HT1080 (cell line): ENCODE measurements around the gene PRKCH. TPM values are rescaled to one million over a fixed set of nuclear protein-coding genes. Genes with fewer than 3 reads are reported as not detected.

Source experiments
- DNase-seq: peaks from one replicate; pipeline ENCODE4 v3.0.0-alpha.2; 2015; ENCODE audit warnings: low read depth
- total RNA-seq: library from RNA; depleted of rRNA; stranded (reverse); fragments of >200 nt; shearing (Covaris generic); gene quantifications from 2 replicates; pipeline ENCODE4 v1.2.3, GENCODE V29; 2014; rRNA removed

The PRKCH gene
- total RNA-seq, 1 experiment from 2014 or later = 7.4 TPM

DNA sequence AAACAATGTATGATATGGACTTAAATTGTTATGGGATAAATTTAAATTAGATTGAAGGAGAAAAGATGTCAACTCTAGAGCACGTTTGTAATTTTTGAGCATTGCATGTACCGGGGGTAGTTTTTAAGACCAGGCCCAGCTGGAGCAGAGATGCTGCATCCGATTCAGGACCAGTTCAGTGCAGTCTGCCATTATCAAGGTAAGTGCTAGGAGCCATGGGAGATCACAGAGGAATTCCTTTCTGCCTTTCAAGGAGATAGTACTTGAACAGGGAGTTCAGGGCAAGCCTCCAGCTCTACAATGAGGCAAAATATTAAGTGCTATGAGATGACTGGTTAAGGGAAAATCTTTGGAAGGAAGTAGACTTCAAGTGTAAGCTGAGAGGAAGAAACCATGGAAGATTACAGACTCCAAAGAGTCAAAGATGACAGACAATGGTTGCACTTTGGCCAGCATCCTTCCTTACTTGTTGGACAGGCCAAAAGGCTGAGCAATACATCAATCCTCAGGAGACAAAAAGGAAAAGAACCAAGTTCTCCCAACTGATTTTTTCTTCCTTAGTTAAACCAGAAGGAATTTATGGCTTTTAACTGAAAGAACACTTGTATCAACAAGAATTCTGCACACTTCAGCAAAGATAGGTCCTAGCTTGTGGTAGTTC is 260.7 kb downstream of the PRKCH start:
- no peak for DNase-seq

- no peak for DNase-seq
Observed at GRCh38 chr14:61582815-61583214, 261.4 kb downstream of the PRKCH start.

DNA sequence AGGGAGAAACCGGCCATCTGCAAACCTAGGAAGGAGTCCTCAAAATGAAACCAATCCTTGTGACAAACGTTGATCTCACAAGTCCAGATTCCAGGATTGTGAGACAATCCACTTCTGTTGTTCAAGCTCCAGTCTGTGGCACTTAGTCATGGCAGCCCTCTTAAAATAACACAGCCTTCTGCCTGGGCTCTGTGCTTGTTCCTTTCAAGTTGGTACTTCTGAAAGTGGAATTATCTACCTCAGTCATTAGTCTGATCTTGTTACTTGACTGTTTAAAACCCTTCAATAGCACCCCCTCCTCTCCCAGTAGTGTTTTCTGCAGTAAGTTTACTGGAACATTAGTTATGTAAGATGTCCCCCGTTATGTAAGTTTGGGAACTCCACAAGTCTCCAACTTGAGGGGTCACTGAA is 263.0 kb downstream of the PRKCH start:
- peak; percentile 73 for DNase-seq

DNA sequence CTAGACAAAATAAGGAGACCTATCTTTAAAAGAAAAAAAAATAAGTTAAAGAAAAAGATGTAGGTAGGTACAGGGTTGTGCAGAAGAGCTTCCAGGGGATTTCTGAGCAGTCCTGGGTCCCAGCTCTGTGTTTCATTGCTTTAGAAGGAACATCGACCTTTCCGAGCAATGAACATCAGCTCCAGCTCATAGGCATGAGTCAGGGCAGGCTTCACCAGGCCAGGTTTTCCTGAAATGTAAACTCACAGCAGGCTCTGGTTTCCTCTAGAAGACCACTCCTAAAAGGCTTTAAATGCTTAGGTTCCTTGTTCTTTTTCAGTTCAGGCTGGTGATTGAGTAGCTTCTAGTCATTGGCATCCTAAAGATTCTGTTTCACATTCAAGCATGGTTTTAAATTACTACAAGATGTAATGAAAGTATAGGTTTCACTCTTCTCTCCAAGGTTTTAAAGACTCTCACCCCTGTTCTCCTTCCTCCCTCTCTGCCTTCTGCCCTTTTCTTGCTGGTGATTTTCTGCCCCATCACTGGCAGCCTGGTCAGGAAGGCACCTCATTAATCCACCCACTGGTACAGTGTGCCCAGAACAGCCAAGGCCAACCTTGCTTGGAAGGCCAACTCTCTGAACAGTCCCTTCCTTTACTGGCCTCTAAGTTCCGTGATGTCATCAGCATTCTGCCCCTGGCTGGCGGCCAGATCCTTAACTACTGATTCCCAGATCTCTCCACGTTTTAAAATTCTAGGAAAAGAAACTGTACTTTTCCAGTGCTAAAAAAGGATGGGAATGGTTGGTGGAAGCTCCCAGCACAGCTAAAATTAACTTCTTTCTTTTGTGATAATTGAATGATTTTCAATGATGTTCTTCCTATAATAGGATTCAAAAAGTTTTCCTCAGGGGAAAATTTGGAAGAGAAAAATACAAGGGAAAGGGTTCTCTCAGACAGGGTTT is 264.5 kb downstream of the PRKCH start:
- DNase-seq = peak; percentile 74

- DNase-seq = peak; percentile 44
Observed at GRCh38 chr14:61586544-61587055, 265.2 kb downstream of the PRKCH start.

DNA sequence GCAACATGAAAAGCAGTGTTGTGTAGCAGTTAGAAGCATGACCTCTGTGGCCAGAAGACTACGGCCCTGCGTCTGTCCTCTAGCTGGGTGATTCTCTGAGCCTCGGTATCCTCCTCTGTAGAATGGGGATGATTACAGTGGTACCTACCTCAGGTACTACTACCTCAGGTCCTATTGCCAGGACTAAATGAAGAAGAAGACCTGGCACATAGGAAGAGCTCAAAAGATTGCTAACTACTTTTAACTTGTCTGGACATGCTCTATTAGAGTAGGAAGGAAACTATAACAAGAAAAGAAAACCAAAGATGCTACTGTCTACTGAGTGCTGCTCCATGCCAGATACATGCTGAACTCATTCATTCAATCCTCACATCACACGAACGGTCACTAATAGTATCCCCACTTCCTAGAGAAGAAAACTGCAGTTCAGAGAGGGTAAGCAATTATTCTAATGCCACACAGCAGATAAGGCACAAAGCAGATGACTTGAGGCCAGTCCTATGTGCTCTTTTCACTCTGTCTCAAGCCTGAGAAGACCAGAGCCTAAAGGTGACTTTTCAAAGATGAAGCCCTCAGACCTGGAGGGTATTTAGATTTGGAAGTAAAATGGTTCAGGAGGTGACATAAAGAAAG is 265.8 kb downstream of the PRKCH start:
- DNase-seq = no peak

- DNase-seq = no peak
Observed at GRCh38 chr14:61588419-61588901, 267.1 kb downstream of the PRKCH start.

DNA sequence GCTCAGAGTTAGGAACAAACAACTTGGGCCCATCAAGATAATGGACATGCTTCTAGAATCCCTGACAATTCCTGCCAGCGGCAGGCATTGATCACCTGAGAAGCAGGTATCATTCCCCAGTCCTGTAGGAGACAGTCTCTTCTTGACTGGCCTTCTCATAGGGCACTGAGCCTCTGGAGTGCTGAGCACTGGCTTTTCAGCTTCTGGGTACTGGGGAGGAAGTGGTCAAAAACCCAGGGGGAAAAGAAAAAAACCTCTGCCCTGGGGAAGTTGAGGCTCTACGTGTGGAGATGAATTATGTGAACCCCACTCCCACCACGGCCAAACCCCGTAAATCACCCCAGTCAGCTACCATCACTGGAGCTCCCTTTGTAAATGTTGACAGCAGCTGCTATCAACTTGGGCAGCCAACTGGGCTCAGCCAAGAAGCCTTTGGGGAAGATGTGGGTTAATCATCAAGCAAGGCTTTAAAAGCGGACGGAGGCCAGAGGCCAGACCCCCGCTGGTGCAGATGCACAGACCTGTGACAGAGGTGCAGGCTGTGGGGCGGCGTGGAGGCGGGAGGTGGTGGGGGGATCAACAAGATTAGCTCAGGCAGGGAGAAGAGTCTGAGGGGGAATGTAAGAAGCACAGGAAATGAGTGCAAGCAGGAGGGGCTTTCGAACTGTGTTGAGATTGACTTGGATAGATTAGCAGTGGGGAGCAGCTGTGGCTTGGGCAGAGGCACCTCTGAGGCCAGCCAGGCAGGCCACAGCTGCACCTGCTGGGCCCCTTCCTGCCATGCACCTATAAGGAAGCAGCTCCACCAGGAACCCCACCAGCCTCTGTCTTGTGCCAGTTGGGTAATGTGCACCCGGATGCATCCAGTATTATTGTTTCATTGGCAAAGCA is 268.6 kb downstream of the PRKCH start:
- DNase-seq = no peak

DNA sequence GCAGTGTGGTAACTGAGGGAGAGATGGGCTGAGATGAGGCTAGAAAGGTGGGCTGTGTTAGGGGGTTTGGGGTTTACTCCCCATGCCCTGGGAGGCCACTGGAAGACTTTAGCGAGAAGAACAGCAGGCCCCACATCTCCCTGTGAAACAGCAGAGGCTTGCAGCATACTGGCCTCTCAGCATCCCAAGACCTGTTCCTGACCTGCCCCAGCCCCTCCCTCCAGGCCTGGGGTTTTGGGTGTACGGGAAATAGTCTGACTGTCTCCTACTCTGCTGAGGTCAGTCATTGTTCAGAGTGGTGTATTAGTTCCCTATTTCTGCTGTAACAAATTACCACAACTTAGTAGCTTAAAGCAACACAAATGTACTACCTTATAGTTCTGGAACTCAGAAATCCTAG is 270.5 kb downstream of the PRKCH start:
- no peak for DNase-seq

DNA sequence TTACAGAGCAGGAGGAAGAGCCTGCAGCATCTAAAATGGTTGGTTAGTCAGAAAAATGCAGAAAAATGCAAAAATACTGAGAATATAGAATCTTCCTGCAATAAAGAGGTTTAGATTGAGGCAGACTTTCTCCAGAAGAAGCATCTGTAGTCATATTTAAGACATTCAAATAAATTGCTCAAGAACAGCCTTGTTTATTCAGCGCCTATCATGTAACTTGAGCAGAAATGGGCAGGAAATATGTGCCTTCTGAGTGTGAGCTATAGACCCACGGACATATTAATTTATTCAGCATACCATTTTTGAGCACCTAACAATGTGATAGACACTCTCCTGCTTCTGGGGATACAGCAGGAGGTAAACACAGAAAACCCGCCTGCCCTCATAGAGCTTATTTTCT is 272.0 kb downstream of the PRKCH start:
- no peak for DNase-seq

DNA sequence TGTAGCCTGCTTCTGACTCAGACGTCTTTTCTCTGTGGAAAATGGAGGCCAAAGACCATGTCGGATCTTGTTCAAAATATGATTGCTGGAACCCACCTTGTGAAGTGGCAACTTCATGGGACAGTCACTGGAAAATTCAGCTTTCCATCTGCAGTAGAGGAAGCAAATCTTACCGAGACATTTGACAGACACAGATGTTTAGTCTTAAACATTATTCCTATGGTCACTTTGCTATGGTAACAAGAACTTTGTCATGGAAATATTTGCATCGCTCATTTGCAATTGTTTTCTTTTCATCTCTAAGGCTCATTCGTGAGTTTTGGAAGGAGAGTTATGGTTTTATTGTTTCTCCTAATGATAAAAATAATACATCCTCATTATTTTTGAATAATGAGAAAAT is 275.6 kb downstream of the PRKCH start:
- no peak for DNase-seq

- peak; percentile 28 for DNase-seq
Observed at GRCh38 chr14:61598980-61599379, 277.6 kb downstream of the PRKCH start.

GRCh38 chr14:61599942-61600341 is 278.6 kb downstream of the PRKCH start:
- no peak for DNase-seq

Other genes with a start within 250 kb of the PRKCH start
- gene TMEM30B, start 40.2 kb upstream of the PRKCH start, total RNA-seq = not detected in 2 replicates